Measurements from ENCODE around the gene PADI2. TPM values are rescaled to one million over a fixed set of nuclear protein-coding genes. Genes with fewer than 3 reads are reported as not detected.

Gene PADI2
- total and polyA plus RNA-seq, 2 of the 8 experiments (the other 6 are each of a cell fraction or from before 2014, with no cell fraction given), result 1.6 to 7.5 TPM

DNA sequence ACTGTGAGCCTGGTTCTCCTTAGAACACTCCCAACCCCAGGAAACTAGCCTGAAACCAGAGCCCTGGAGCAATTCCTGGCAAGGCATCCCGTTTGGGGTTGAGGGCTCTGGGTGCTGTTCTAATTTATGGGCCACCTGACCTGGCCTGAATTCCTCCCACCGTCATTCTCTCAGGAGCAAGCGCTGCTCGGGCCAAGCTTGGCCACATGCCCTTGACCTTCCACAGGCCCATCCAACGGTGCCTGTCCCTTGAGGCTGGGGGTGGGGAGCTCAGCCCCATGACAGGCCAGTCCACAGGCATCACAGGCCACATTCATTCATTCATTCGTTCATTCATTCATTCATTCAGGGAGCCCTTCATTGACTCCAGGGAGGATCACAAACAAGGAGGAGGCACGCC, 5.3 kb downstream of the PADI2 start (continued):
- TF ChIP-seq, protein P1, sequence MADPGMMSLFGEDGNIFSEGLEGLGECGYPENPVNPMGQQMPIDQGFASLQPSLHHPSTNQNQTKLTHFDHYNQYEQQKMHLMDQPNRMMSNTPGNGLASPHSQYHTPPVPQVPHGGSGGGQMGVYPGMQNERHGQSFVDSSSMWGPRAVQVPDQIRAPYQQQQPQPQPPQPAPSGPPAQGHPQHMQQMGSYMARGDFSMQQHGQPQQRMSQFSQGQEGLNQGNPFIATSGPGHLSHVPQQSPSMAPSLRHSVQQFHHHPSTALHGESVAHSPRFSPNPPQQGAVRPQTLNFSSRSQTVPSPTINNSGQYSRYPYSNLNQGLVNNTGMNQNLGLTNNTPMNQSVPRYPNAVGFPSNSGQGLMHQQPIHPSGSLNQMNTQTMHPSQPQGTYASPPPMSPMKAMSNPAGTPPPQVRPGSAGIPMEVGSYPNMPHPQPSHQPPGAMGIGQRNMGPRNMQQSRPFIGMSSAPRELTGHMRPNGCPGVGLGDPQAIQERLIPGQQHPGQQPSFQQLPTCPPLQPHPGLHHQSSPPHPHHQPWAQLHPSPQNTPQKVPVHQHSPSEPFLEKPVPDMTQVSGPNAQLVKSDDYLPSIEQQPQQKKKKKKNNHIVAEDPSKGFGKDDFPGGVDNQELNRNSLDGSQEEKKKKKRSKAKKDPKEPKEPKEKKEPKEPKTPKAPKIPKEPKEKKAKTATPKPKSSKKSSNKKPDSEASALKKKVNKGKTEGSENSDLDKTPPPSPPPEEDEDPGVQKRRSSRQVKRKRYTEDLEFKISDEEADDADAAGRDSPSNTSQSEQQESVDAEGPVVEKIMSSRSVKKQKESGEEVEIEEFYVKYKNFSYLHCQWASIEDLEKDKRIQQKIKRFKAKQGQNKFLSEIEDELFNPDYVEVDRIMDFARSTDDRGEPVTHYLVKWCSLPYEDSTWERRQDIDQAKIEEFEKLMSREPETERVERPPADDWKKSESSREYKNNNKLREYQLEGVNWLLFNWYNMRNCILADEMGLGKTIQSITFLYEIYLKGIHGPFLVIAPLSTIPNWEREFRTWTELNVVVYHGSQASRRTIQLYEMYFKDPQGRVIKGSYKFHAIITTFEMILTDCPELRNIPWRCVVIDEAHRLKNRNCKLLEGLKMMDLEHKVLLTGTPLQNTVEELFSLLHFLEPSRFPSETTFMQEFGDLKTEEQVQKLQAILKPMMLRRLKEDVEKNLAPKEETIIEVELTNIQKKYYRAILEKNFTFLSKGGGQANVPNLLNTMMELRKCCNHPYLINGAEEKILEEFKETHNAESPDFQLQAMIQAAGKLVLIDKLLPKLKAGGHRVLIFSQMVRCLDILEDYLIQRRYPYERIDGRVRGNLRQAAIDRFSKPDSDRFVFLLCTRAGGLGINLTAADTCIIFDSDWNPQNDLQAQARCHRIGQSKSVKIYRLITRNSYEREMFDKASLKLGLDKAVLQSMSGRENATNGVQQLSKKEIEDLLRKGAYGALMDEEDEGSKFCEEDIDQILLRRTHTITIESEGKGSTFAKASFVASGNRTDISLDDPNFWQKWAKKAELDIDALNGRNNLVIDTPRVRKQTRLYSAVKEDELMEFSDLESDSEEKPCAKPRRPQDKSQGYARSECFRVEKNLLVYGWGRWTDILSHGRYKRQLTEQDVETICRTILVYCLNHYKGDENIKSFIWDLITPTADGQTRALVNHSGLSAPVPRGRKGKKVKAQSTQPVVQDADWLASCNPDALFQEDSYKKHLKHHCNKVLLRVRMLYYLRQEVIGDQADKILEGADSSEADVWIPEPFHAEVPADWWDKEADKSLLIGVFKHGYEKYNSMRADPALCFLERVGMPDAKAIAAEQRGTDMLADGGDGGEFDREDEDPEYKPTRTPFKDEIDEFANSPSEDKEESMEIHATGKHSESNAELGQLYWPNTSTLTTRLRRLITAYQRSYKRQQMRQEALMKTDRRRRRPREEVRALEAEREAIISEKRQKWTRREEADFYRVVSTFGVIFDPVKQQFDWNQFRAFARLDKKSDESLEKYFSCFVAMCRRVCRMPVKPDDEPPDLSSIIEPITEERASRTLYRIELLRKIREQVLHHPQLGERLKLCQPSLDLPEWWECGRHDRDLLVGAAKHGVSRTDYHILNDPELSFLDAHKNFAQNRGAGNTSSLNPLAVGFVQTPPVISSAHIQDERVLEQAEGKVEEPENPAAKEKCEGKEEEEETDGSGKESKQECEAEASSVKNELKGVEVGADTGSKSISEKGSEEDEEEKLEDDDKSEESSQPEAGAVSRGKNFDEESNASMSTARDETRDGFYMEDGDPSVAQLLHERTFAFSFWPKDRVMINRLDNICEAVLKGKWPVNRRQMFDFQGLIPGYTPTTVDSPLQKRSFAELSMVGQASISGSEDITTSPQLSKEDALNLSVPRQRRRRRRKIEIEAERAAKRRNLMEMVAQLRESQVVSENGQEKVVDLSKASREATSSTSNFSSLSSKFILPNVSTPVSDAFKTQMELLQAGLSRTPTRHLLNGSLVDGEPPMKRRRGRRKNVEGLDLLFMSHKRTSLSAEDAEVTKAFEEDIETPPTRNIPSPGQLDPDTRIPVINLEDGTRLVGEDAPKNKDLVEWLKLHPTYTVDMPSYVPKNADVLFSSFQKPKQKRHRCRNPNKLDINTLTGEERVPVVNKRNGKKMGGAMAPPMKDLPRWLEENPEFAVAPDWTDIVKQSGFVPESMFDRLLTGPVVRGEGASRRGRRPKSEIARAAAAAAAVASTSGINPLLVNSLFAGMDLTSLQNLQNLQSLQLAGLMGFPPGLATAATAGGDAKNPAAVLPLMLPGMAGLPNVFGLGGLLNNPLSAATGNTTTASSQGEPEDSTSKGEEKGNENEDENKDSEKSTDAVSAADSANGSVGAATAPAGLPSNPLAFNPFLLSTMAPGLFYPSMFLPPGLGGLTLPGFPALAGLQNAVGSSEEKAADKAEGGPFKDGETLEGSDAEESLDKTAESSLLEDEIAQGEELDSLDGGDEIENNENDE (IDR thresholded peaks at IDR 0.05; ENCODE audit: insufficient replicate concordance, low read length), result no peak
- TF ChIP-seq TEAD4 (IDR thresholded peaks at IDR 0.05; ENCODE audit: low read depth, low read length) (no peak), SIX5 (IDR thresholded peaks at IDR 0.05; ENCODE audit: low read depth, low read length) (no peak), GTF2F1 (IDR thresholded peaks at IDR 0.05; ENCODE audit: borderline replicate concordance, low read depth, low read length) (no peak)
- TF ChIP-seq, protein P2, sequence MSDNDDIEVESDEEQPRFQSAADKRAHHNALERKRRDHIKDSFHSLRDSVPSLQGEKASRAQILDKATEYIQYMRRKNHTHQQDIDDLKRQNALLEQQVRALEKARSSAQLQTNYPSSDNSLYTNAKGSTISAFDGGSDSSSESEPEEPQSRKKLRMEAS (IDR thresholded peaks at IDR 0.05), result no peak
